Measurements from ENCODE around the gene TMIGD3.
A peak's percentile ranks its signal among the peaks of the same experiment; 100 is the strongest.

The TMIGD3 gene

GRCh38 chr1:111444031-111444430 is 59.4 kb downstream of the TMIGD3 start:
- DNase-seq (ENCODE audit: low read depth in 1 of 2, low spot score in 1 of 2): no peak
- Histone ChIP-seq H3K27ac (replicated peaks) (no peak overlapping the region), H3K27me3 (ENCODE audit: insufficient read depth, poor library complexity, severe bottlenecking) (no peaks in the 10 kb centered on the region), H3K4me3 (replicated peaks; ENCODE audit: insufficient read depth, low read length) (no peak overlapping the region)
- no peak for TF ChIP-seq POLR2AphosphoS5 (IDR thresholded peaks at IDR 0.05; ENCODE audit: low read depth)
- TF ChIP-seq CTCF (IDR thresholded peaks at IDR 0.05; ENCODE audit: insufficient read depth, low read length): no peak
- TF ChIP-seq, protein P1, sequence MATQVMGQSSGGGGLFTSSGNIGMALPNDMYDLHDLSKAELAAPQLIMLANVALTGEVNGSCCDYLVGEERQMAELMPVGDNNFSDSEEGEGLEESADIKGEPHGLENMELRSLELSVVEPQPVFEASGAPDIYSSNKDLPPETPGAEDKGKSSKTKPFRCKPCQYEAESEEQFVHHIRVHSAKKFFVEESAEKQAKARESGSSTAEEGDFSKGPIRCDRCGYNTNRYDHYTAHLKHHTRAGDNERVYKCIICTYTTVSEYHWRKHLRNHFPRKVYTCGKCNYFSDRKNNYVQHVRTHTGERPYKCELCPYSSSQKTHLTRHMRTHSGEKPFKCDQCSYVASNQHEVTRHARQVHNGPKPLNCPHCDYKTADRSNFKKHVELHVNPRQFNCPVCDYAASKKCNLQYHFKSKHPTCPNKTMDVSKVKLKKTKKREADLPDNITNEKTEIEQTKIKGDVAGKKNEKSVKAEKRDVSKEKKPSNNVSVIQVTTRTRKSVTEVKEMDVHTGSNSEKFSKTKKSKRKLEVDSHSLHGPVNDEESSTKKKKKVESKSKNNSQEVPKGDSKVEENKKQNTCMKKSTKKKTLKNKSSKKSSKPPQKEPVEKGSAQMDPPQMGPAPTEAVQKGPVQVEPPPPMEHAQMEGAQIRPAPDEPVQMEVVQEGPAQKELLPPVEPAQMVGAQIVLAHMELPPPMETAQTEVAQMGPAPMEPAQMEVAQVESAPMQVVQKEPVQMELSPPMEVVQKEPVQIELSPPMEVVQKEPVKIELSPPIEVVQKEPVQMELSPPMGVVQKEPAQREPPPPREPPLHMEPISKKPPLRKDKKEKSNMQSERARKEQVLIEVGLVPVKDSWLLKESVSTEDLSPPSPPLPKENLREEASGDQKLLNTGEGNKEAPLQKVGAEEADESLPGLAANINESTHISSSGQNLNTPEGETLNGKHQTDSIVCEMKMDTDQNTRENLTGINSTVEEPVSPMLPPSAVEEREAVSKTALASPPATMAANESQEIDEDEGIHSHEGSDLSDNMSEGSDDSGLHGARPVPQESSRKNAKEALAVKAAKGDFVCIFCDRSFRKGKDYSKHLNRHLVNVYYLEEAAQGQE (IDR thresholded peaks at IDR 0.05; ENCODE audit: insufficient replicate concordance, low read depth): no peak
- no peak for TF ChIP-seq GABPA (IDR thresholded peaks at IDR 0.05; ENCODE audit: low read depth)
- TF ChIP-seq SPI1 (IDR thresholded peaks at IDR 0.05; ENCODE audit: borderline replicate concordance, low read depth): no peak

GRCh38 chr1:111442457-111442856 is 61.0 kb downstream of the TMIGD3 start:
- no peak overlapping the region for H3K27ac ChIP-seq (replicated peaks)
- no peaks in the 10 kb centered on the region for H3K27me3 ChIP-seq (ENCODE audit: insufficient read depth, poor library complexity, severe bottlenecking)
- no peak overlapping the region for H3K4me3 ChIP-seq (replicated peaks; ENCODE audit: insufficient read depth, low read length)
- TF ChIP-seq SPI1 (IDR thresholded peaks at IDR 0.05; ENCODE audit: borderline replicate concordance, low read depth) (no peak), CTCF (IDR thresholded peaks at IDR 0.05; ENCODE audit: insufficient read depth, low read length) (no peak), GABPA (IDR thresholded peaks at IDR 0.05; ENCODE audit: low read depth) (no peak), POLR2AphosphoS5 (IDR thresholded peaks at IDR 0.05; ENCODE audit: low read depth) (no peak)
- TF ChIP-seq, protein P1 (IDR thresholded peaks at IDR 0.05; ENCODE audit: insufficient replicate concordance, low read depth): no peak
- no peak for DNase-seq (ENCODE audit: low read depth in 1 of 2, low spot score in 1 of 2)

DNA sequence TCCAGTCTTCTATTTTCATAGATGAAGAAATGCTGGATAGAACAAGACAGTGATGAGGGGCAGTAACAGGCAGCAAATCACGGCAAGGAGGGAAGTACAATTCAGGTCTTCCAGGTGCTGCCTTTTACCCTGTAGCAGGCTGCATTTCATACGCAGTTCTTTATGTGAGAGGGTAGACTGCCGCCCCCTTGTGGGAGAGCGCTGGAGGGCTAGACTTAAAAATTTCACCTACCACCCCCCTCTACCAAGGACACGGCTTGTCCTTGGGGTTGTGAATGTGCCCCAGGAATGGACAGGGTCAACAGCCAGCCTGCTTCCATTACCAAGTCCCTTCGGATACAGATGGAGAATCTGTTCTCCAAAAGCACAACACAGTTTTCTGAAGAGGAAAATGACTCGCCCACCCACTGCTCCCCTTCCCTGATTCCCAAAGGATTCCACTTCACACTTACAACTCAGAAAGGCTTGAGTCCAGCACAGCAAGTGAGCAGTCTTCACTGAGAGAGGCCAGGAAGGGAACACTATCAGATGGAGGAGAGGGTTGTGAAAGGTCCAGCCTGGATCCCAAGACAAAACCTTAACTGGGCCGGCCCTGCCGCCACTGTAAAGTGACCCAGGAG is 61.8 kb downstream of the TMIGD3 start:
- no peak overlapping the region for H3K4me3 ChIP-seq (replicated peaks; ENCODE audit: insufficient read depth, low read length)
- peak; percentile 44 for TF ChIP-seq CTCF (IDR thresholded peaks at IDR 0.05; ENCODE audit: insufficient read depth, low read length)
- no peak for TF ChIP-seq GABPA (IDR thresholded peaks at IDR 0.05; ENCODE audit: low read depth)
- TF ChIP-seq POLR2AphosphoS5 (IDR thresholded peaks at IDR 0.05; ENCODE audit: low read depth): no peak
- DNase-seq (ENCODE audit: low read depth in 1 of 2, low spot score in 1 of 2): peak in 1 of 2 experiments; percentile 37
- H3K27ac ChIP-seq (replicated peaks): no peak overlapping the region
- H3K27me3 ChIP-seq (ENCODE audit: insufficient read depth, poor library complexity, severe bottlenecking): no peaks in the 10 kb centered on the region

Measured in HL-60 (cell line).